T-helper 22 cell (primary cell): ENCODE results near the gene ABHD18.
"Not testable (repeated sequence)": the region's sequence is repeated elsewhere in the genome, so short reads cannot be mapped to it uniquely, and the experiment has no call there.

Experiments
- DNase-seq: peaks from one replicate; pipeline ENCODE4 v3.0.0-alpha.2; 2020; ENCODE audit warnings: low read depth

Gene ABHD18

GRCh38 chr4:127993151-127993550 lies 27.9 kb downstream of the ABHD18 start:
- no peak for DNase-seq

GRCh38 chr4:127995776-127996175 lies 30.6 kb downstream of the ABHD18 start:
- DNase-seq: no peak

GRCh38 chr4:127996521-127996920 lies 31.3 kb downstream of the ABHD18 start:
- not testable (repeated sequence) for DNase-seq

GRCh38 chr4:127997534-127998388 lies 32.6 kb downstream of the ABHD18 start:
- no peak for DNase-seq

- DNase-seq: no peak
Observed at GRCh38 chr4:128006592-128006991, 41.4 kb downstream of the ABHD18 start.

GRCh38 chr4:128009428-128009827 lies 44.2 kb downstream of the ABHD18 start:
- DNase-seq: no peak

GRCh38 chr4:128025319-128025718 lies 60.1 kb downstream of the ABHD18 start:
- DNase-seq: no peak

- no peak for DNase-seq
Observed at GRCh38 chr4:128029907-128030306, 64.7 kb downstream of the ABHD18 start.

GRCh38 chr4:128031756-128032384 lies 66.7 kb downstream of the ABHD18 start:
- no peak for DNase-seq

GRCh38 chr4:128039568-128039967 lies 74.4 kb downstream of the ABHD18 start:
- no peak for DNase-seq

GRCh38 chr4:128047019-128047418 lies 81.8 kb downstream of the ABHD18 start:
- not testable (repeated sequence) for DNase-seq

GRCh38 chr4:128047514-128047913 lies 82.3 kb downstream of the ABHD18 start:
- not testable (repeated sequence) for DNase-seq

- not testable (repeated sequence) for DNase-seq
Observed at GRCh38 chr4:128051229-128051628, 86.0 kb downstream of the ABHD18 start.

- DNase-seq: not testable (repeated sequence)
Observed at GRCh38 chr4:128054907-128055306, 89.7 kb downstream of the ABHD18 start.

- not testable (repeated sequence) for DNase-seq
Observed at GRCh38 chr4:128055441-128056206, 90.4 kb downstream of the ABHD18 start.

GRCh38 chr4:128056396-128056795 lies 91.2 kb downstream of the ABHD18 start:
- no peak for DNase-seq

- no peak for DNase-seq
Observed at GRCh38 chr4:128060121-128060698, 95.0 kb downstream of the ABHD18 start.

GRCh38 chr4:128060699-128061565 lies 95.7 kb downstream of the ABHD18 start, which contains the start of gene LARP1B:
Gene LARP1B (plus strand): TSS chr4:128061312. CDS start chr4:128074952, 13,640 bp downstream.
- DNase-seq: peak; percentile 84

GRCh38 chr4:128061566-128062536 lies 96.6 kb downstream of the ABHD18 start:
- DNase-seq: peak; percentile 48

- DNase-seq: not testable (repeated sequence)
Observed at GRCh38 chr4:128066453-128066820, 101.2 kb downstream of the ABHD18 start.
